Neuron (in vitro differentiated cells): ENCODE data around the gene ELOA2.

Experiments used
- H2AFZ ChIP-seq: one replicate; pipeline ENCODE4 v1.6.1; 2013; ENCODE audit warnings: low read depth, mild to moderate bottlenecking, inconsistent platforms, low read length, moderate library complexity
- H3K27me3 ChIP-seq: one replicate; pipeline ENCODE4 v1.6.1; 2013; ENCODE audit warnings: low read length; ENCODE audit not compliant: insufficient read depth
- H3K36me3 ChIP-seq: one replicate; pipeline ENCODE4 v1.6.1; 2013; ENCODE audit warnings: low read length; ENCODE audit not compliant: insufficient read depth
- H3K4me1 ChIP-seq: one replicate; pipeline ENCODE4 v1.6.1; 2013; ENCODE audit warnings: low read length; ENCODE audit not compliant: insufficient read depth
- H3K4me3 ChIP-seq: 2 replicates; pipeline ENCODE4 v1.5.1; 2013; ENCODE audit warnings: mild to moderate bottlenecking, low read length, moderate library complexity
- H3K9me3 ChIP-seq: one replicate; pipeline ENCODE4 v1.6.1; 2013; ENCODE audit warnings: low read length

The ELOA2 gene

GRCh38 chr18:47035156-47035671, at the start of gene ELOA2:
Gene ELOA2 (minus strand): TSS chr18:47035621. CDS start chr18:47035264, 357 bp downstream.
- no peak within 1 kb of the TSS for H3K4me3 ChIP-seq
- H3K36me3 ChIP-seq = no peaks in the 10 kb centered on the region
- peaks cover 1% of the 10 kb centered on the region for H3K9me3 ChIP-seq
- H2AFZ ChIP-seq = no peak within 1 kb of the TSS
- H3K4me1 ChIP-seq = no peaks in the 10 kb centered on the region
- peaks cover 3% of the 10 kb centered on the region for H3K27me3 ChIP-seq

- H3K9me3 ChIP-seq = no peaks in the 10 kb centered on the region
- H3K36me3 ChIP-seq = no peaks in the 10 kb centered on the region
- no peaks in the 10 kb centered on the region for H3K27me3 ChIP-seq
Measured at GRCh38 chr18:47081578-47081977, 46.2 kb upstream of the ELOA2 start.

GRCh38 chr18:47080872-47081271, 45.5 kb upstream of the ELOA2 start:
- H3K36me3 ChIP-seq = no peaks in the 10 kb centered on the region
- no peaks in the 10 kb centered on the region for H3K9me3 ChIP-seq
- peaks cover 14% of the 10 kb centered on the region for H3K4me1 ChIP-seq
- peaks cover 4% of the 10 kb centered on the region for H3K27me3 ChIP-seq
- H3K4me3 ChIP-seq = no peak overlapping the region
- H2AFZ ChIP-seq = no peak overlapping the region

More at GRCh38 chr18:47081578-47081977, 46.2 kb upstream of the ELOA2 start:
- no peak overlapping the region for H3K4me3 ChIP-seq
- peaks cover 14% of the 10 kb centered on the region for H3K4me1 ChIP-seq
- no peak overlapping the region for H2AFZ ChIP-seq

- peaks cover 14% of the 10 kb centered on the region for H3K4me1 ChIP-seq
- H3K36me3 ChIP-seq = no peaks in the 10 kb centered on the region
- H3K27me3 ChIP-seq = peaks cover 30% of the 10 kb centered on the region
- no peaks in the 10 kb centered on the region for H3K9me3 ChIP-seq
- H3K4me3 ChIP-seq = no peak overlapping the region
- H2AFZ ChIP-seq = no peak overlapping the region
Measured at GRCh38 chr18:47077111-47077510, 41.7 kb upstream of the ELOA2 start.

- peaks cover 14% of the 10 kb centered on the region for H3K4me1 ChIP-seq
- no peaks in the 10 kb centered on the region for H3K36me3 ChIP-seq
- H3K4me3 ChIP-seq = no peak overlapping the region
- H3K9me3 ChIP-seq = no peaks in the 10 kb centered on the region
- H2AFZ ChIP-seq = no peak overlapping the region
- H3K27me3 ChIP-seq = peaks cover 30% of the 10 kb centered on the region
Measured at GRCh38 chr18:47075098-47075883, 39.9 kb upstream of the ELOA2 start.

- Histone ChIP-seq H3K9me3 (no peaks in the 10 kb centered on the region), H3K4me3 (no peak overlapping the region), H2AFZ (no peak overlapping the region), H3K36me3 (no peaks in the 10 kb centered on the region), H3K4me1 (no peaks in the 10 kb centered on the region), H3K27me3 (peaks cover 9% of the 10 kb centered on the region)
Measured at GRCh38 chr18:47067648-47068047, 32.2 kb upstream of the ELOA2 start.

- H3K4me1 ChIP-seq = no peaks in the 10 kb centered on the region
- no peak overlapping the region for H3K4me3 ChIP-seq
- H3K9me3 ChIP-seq = no peaks in the 10 kb centered on the region
- no peaks in the 10 kb centered on the region for H3K36me3 ChIP-seq
- peaks cover 7% of the 10 kb centered on the region for H3K27me3 ChIP-seq
- H2AFZ ChIP-seq = no peak overlapping the region
Measured at GRCh38 chr18:47063096-47063495, 27.7 kb upstream of the ELOA2 start.

GRCh38 chr18:47062471-47062870, 27.1 kb upstream of the ELOA2 start:
- H3K36me3 ChIP-seq = no peaks in the 10 kb centered on the region
- H3K4me1 ChIP-seq = no peaks in the 10 kb centered on the region
- no peaks in the 10 kb centered on the region for H3K9me3 ChIP-seq
- H2AFZ ChIP-seq = no peak overlapping the region
- peaks cover 3% of the 10 kb centered on the region for H3K27me3 ChIP-seq
- no peak overlapping the region for H3K4me3 ChIP-seq

GRCh38 chr18:47054369-47054768, 18.9 kb upstream of the ELOA2 start:
- H2AFZ ChIP-seq = no peak overlapping the region
- no peaks in the 10 kb centered on the region for H3K9me3 ChIP-seq
- no peak overlapping the region for H3K4me3 ChIP-seq
- no peaks in the 10 kb centered on the region for H3K36me3 ChIP-seq
- peaks cover 10% of the 10 kb centered on the region for H3K27me3 ChIP-seq
- H3K4me1 ChIP-seq = no peaks in the 10 kb centered on the region

- H3K4me3 ChIP-seq = no peak overlapping the region
- H3K27me3 ChIP-seq = peaks cover 18% of the 10 kb centered on the region
- H3K4me1 ChIP-seq = no peaks in the 10 kb centered on the region
- no peaks in the 10 kb centered on the region for H3K9me3 ChIP-seq
- no peaks in the 10 kb centered on the region for H3K36me3 ChIP-seq
- no peak overlapping the region for H2AFZ ChIP-seq
Measured at GRCh38 chr18:47050468-47050867, 15.0 kb upstream of the ELOA2 start.

GRCh38 chr18:47040982-47041381, 5.6 kb upstream of the ELOA2 start:
- Histone ChIP-seq H3K9me3 (no peaks in the 10 kb centered on the region), H3K4me1 (no peaks in the 10 kb centered on the region), H3K4me3 (no peak overlapping the region), H2AFZ (no peak overlapping the region), H3K36me3 (no peaks in the 10 kb centered on the region), H3K27me3 (peaks cover 8% of the 10 kb centered on the region)

GRCh38 chr18:47036927-47037578, 1.6 kb upstream of the ELOA2 start:
- H3K4me3 ChIP-seq = no peak overlapping the region
- H3K36me3 ChIP-seq = no peaks in the 10 kb centered on the region
- peaks cover 1% of the 10 kb centered on the region for H3K9me3 ChIP-seq
- no peak overlapping the region for H2AFZ ChIP-seq
- H3K4me1 ChIP-seq = no peaks in the 10 kb centered on the region
- peaks cover 3% of the 10 kb centered on the region for H3K27me3 ChIP-seq

GRCh38 chr18:47036298-47036874, 965 bp upstream of the ELOA2 start:
- peaks cover 1% of the 10 kb centered on the region for H3K9me3 ChIP-seq
- no peaks in the 10 kb centered on the region for H3K36me3 ChIP-seq
- no peak overlapping the region for H3K4me3 ChIP-seq
- H3K27me3 ChIP-seq = peaks cover 3% of the 10 kb centered on the region
- no peak overlapping the region for H2AFZ ChIP-seq
- H3K4me1 ChIP-seq = no peaks in the 10 kb centered on the region
